A673 (cell line): ENCODE measurements around the gene AATK.

Experiments
- EZH2 ChIP-seq: fragments of 200-600 bp; sonication (generic); IDR thresholded peaks from 2 replicates; pipeline ENCODE4 v1.6.1; 2017; ENCODE audit warnings: borderline replicate concordance, low read depth, mild to moderate bottlenecking, mixed read lengths, antibody characterized with exemption, low read length; ENCODE audit not compliant: poor library complexity, severe bottlenecking
- TF ChIP-seq, protein P1 (sequence below): fragments of 300-800, 200-600 bp; sonication (generic); conservative IDR thresholded peaks from 2 replicates; pipeline ENCODE4 v1.5.1; 2017; ENCODE audit warnings: low read depth, mild to moderate bottlenecking, antibody characterized with exemption, low read length, moderate library complexity, mixed read lengths

DNA sequence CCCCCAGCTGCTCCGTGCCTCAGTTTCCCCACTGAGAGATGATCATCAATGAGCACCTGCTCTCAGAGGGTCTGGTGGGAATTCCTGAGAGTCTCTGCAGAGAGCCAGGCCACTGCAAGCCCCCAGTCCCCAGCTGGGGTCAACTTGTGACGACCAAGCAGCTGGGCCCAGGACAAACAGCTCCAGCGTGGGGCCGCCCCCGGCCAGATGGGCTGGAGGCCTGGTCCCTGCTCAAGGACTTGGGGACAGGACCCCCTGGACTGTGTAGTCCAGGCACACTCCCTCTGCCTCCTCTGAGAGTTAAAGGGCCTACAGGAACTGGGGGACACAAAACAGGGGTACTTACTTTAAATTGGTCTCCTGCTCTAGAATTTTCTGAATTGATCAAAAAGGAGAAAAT lies 16.6 kb upstream of the AATK start:
- TF ChIP-seq, protein P1, sequence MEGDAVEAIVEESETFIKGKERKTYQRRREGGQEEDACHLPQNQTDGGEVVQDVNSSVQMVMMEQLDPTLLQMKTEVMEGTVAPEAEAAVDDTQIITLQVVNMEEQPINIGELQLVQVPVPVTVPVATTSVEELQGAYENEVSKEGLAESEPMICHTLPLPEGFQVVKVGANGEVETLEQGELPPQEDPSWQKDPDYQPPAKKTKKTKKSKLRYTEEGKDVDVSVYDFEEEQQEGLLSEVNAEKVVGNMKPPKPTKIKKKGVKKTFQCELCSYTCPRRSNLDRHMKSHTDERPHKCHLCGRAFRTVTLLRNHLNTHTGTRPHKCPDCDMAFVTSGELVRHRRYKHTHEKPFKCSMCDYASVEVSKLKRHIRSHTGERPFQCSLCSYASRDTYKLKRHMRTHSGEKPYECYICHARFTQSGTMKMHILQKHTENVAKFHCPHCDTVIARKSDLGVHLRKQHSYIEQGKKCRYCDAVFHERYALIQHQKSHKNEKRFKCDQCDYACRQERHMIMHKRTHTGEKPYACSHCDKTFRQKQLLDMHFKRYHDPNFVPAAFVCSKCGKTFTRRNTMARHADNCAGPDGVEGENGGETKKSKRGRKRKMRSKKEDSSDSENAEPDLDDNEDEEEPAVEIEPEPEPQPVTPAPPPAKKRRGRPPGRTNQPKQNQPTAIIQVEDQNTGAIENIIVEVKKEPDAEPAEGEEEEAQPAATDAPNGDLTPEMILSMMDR: no peak
- TF ChIP-seq EZH2: no peak
